ENCODE results near the gene PSPC1.

PSPC1 gene

GRCh38 chr13:19663416-19663979, 119.2 kb downstream of the PSPC1 start:
- FAIRE-seq (no peak), DNase-seq (ENCODE audit: insufficient read length, low spot score) (no peak)
- TF ChIP-seq POLR2A (IDR thresholded peaks at IDR 0.05; ENCODE audit: low read depth, low read length) (no peak), POLR2AphosphoS5 (IDR thresholded peaks at IDR 0.05; ENCODE audit: low read depth, low read length) (no peak), POU2F2 (IDR thresholded peaks at IDR 0.05; ENCODE audit: low read depth, low read length) (no peak), PAX5 (IDR thresholded peaks at IDR 0.05; ENCODE audit: insufficient read depth, low read length, severe bottlenecking) (no peak), SPI1 (IDR thresholded peaks at IDR 0.05; ENCODE audit: low read depth, low read length) (no peak), TAF1 (IDR thresholded peaks at IDR 0.05; ENCODE audit: low read depth, low read length) (no peak)

- FAIRE-seq: no peak
- TF ChIP-seq PAX5 (IDR thresholded peaks at IDR 0.05; ENCODE audit: insufficient read depth, low read length, severe bottlenecking) (no peak), SPI1 (IDR thresholded peaks at IDR 0.05; ENCODE audit: low read depth, low read length) (no peak), TAF1 (IDR thresholded peaks at IDR 0.05; ENCODE audit: low read depth, low read length) (no peak), POU2F2 (IDR thresholded peaks at IDR 0.05; ENCODE audit: low read depth, low read length) (no peak), POLR2A (IDR thresholded peaks at IDR 0.05; ENCODE audit: low read depth, low read length) (no peak), POLR2AphosphoS5 (IDR thresholded peaks at IDR 0.05; ENCODE audit: low read depth, low read length) (no peak)
- DNase-seq (ENCODE audit: insufficient read length, low spot score): no peak
These were observed 121.2 kb downstream of the PSPC1 start for GRCh38 chr13:19661561-19661960.

- DNase-seq (ENCODE audit: insufficient read length, low spot score): no peak
- FAIRE-seq: no peak
- TF ChIP-seq SPI1 (IDR thresholded peaks at IDR 0.05; ENCODE audit: low read depth, low read length) (no peak), TAF1 (IDR thresholded peaks at IDR 0.05; ENCODE audit: low read depth, low read length) (no peak), POLR2A (IDR thresholded peaks at IDR 0.05; ENCODE audit: low read depth, low read length) (no peak), POLR2AphosphoS5 (IDR thresholded peaks at IDR 0.05; ENCODE audit: low read depth, low read length) (no peak), PAX5 (IDR thresholded peaks at IDR 0.05; ENCODE audit: insufficient read depth, low read length, severe bottlenecking) (no peak)
These were observed 121.6 kb downstream of the PSPC1 start for GRCh38 chr13:19661126-19661525.

- FAIRE-seq: no peak
- no peak for DNase-seq (ENCODE audit: insufficient read length, low spot score)
- TF ChIP-seq POLR2AphosphoS5 (IDR thresholded peaks at IDR 0.05; ENCODE audit: low read depth, low read length) (no peak), SPI1 (IDR thresholded peaks at IDR 0.05; ENCODE audit: low read depth, low read length) (no peak), PAX5 (IDR thresholded peaks at IDR 0.05; ENCODE audit: insufficient read depth, low read length, severe bottlenecking) (no peak), POLR2A (IDR thresholded peaks at IDR 0.05; ENCODE audit: low read depth, low read length) (no peak), POU2F2 (IDR thresholded peaks at IDR 0.05; ENCODE audit: low read depth, low read length) (no peak), TAF1 (IDR thresholded peaks at IDR 0.05; ENCODE audit: low read depth, low read length) (no peak)
These were observed 123.9 kb downstream of the PSPC1 start for GRCh38 chr13:19658831-19659230.

GRCh38 chr13:19657872-19658591, 124.7 kb downstream of the PSPC1 start:
- no peak for FAIRE-seq
- TF ChIP-seq SPI1 (IDR thresholded peaks at IDR 0.05; ENCODE audit: low read depth, low read length) (peak; percentile 16; the same call in 1 of the 2 replicates), POLR2A (IDR thresholded peaks at IDR 0.05; ENCODE audit: low read depth, low read length) (no peak)

More at GRCh38 chr13:19657872-19658591, 124.7 kb downstream of the PSPC1 start:
- DNase-seq (ENCODE audit: insufficient read length, low spot score): no peak
